Urinary bladder (tissue), 4 donors: Measurements from ENCODE around the gene PSMA5. TPM values are rescaled to one million over a fixed set of nuclear protein-coding genes. Genes with fewer than 3 reads are reported as not detected.
"Not testable (repeated sequence)": the region's sequence is repeated elsewhere in the genome, so short reads cannot be mapped to it uniquely, and the experiment has no call there.

Experiments
- DNase-seq: peaks from one replicate; pipeline ENCODE4 v3.0.0-alpha.2; 2015; ENCODE audit errors: extremely low spot score
- H3K27ac ChIP-seq: one replicate; pipeline ENCODE4 v1.5.1; 2013; ENCODE audit warnings: low read depth, mild to moderate bottlenecking, moderate library complexity
- H3K36me3 ChIP-seq: one replicate; pipeline ENCODE4 v1.6.1; 2013; ENCODE audit warnings: mild to moderate bottlenecking, moderate library complexity; ENCODE audit not compliant: insufficient read depth
- H3K4me1 ChIP-seq: one replicate; pipeline ENCODE4 v1.6.1; 2013; ENCODE audit warnings: mild to moderate bottlenecking, moderate library complexity; ENCODE audit not compliant: insufficient read depth
- H3K4me3 ChIP-seq: one replicate; pipeline ENCODE4 v1.5.1; 2013; ENCODE audit warnings: low read depth, low read length
- WGBS: extraction: QIAGEN DNeasy Blood & Tissue Kit; methylation state at CpG from one replicate; pipeline ENCODE4 v1.1.7; 2013; 5-methylcytosine and 5-hydroxymethylcytosine counted together
- polyA plus RNA-seq: library from polyadenylated mRNA; stranded (reverse); fragments of 200-250 nt; gene quantifications from one replicate; pipeline ENCODE4 v1.2.3, GENCODE V29; 2013
- total RNA-seq: library from RNA; depleted of rRNA; stranded (reverse); fragments of >200 nt; gene quantifications from one replicate; pipeline ENCODE4 v1.2.3, GENCODE V29; 2014
- donor health status: healthy with polysubstance abuse.
- donor health status: healthy.

The PSMA5 gene
- total and polyA plus RNA-seq, 2 donors = 35.5 to 53.5 TPM

DNA sequence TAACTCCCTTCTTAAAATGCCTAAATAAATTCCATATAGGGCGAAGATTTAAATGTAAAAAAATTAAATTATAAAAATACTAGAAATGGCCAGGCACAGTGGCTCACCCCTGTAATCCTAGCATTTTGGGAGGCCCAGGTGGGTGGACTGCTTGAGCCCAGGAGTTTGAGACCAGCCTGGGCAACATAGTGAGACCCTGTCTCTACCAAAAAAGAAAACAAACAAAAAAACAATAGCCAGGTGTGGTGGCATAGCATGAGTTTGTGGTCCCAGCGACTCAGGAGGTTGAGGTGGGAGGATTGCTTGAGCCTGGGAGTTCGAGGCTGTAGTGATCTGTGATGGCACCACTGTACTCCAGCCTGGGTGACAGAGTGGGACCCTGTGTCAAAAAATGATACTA, 46.3 kb downstream of the PSMA5 start:
- 96% methylated on average over 3 of the region's 3 CpGs for WGBS
- DNase-seq = no peak
- Histone ChIP-seq H3K4me3 (no peak overlapping the region), H3K36me3 (no peaks in the 10 kb centered on the region), H3K4me1 (no peaks in the 10 kb centered on the region), H3K27ac (no peak overlapping the region)

DNA sequence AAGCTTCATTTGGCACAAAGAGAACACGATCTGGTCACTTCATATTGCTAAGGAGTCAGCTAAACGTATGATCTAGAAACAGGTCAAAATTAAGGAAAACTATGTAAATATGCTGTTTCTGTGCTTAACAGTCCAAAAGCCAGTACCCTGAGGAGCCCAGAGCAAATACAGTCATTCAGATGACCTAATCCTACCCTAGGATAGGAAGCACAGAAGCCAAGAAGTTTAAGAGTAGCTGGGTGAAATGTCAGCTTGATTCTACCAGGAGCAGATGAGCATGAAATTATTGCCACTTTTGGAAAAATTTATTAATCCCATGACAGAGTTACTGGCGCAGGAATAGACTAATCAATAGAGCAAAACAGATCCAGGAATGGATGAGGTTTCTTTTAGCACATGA, 46.8 kb downstream of the PSMA5 start:
- Histone ChIP-seq H3K27ac (no peak overlapping the region), H3K4me3 (no peak overlapping the region), H3K36me3 (no peaks in the 10 kb centered on the region), H3K4me1 (no peaks in the 10 kb centered on the region)
- 86% methylated on average over 3 of the region's 3 CpGs for WGBS
- DNase-seq = no peak

DNA sequence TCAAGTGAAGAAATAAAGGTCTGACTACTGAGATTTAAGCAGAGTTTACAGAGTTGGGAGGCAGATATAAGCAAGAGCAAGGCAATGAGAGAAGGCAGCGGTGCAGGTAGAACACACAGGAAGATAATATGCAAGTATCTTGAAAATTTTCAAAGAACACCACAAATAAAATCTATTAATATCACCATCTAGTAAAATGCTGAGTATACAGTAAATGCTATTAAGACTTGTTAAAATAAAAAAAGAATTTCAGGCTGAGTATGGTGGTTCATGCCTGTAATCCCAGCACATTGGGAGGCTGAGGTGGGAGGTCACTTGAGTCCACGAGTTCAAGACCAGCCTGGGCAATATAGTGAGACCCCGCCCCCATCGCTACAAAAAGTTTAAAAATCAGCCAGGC, 48.5 kb downstream of the PSMA5 start:
- WGBS = 97% methylated on average over 4 of the region's 4 CpGs
- no peaks in the 10 kb centered on the region for H3K4me1 ChIP-seq
- no peak overlapping the region for H3K27ac ChIP-seq
- no peak overlapping the region for H3K4me3 ChIP-seq
- no peak for DNase-seq
- no peaks in the 10 kb centered on the region for H3K36me3 ChIP-seq

DNA sequence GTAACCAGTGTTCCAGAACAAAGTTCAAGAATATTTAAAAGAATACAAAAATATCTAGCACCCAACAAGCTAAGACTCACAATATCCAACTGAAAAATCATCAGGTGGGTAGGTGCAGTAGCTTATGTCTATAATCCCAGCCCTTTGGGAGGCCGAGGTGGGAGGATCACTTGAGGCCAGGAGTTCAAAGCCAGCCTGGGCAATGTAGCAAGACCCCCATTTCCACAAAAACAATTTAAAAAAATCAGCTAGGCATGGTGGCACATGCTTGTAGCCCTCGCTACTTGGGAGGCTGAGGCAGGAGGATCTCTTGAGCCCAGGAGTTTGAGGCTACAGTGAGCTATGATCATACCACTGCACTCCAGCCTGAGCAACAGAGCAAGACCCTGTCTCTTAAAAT, 52.6 kb downstream of the PSMA5 start:
- DNase-seq, H3K36me3 ChIP-seq, H3K4me3 ChIP-seq, H3K27ac ChIP-seq, H3K4me1 ChIP-seq: not testable (repeated sequence)
- WGBS = 92% methylated on average over 2 of the region's 2 CpGs

DNA sequence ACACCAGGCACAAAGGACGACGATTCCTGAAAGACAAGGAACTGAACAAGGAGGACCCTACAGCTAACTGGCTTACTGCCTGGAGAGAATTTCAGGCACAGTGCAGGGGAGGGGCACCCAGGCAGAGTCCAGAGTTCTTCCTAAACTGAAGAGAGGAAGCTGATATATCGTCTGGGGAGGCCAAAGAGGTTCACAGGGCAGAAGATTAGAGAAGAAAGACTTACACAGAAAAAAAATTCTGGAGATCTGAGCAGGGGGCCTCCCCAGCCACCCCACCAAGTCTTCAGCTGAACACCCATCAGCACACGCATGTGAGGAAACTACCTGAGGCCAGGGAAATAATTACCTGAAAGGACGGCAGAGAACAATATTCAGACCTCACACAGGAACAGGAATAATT, 53.1 kb downstream of the PSMA5 start:
- no peak for DNase-seq
- H3K27ac ChIP-seq = no peak overlapping the region
- no peaks in the 10 kb centered on the region for H3K4me1 ChIP-seq
- H3K4me3 ChIP-seq = no peak overlapping the region
- no peaks in the 10 kb centered on the region for H3K36me3 ChIP-seq
- 52% methylated on average over 5 of the region's 5 CpGs for WGBS

DNA sequence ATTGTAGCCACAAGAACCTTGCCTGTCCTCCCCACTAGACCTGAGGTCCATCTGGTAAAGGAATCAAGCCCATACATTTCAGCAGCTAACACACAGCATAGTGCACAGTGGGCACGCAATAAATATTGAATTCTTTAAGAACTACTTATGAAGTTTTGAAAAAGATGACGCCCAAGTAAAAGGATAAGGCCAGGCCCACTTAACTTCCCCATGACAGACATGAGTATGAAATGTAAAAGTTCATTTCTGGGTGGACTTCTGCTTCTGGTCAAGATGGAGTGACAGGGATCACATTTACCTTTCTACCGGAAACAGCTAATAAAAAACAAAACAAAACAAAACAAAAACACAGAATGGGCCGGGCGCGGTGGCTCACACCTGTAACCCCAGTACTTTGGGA, 54.0 kb downstream of the PSMA5 start:
- no peak overlapping the region for H3K4me3 ChIP-seq
- no peak for DNase-seq
- no peak overlapping the region for H3K27ac ChIP-seq
- no peaks in the 10 kb centered on the region for H3K36me3 ChIP-seq
- 93% methylated on average over 6 of the region's 6 CpGs for WGBS
- no peaks in the 10 kb centered on the region for H3K4me1 ChIP-seq

DNA sequence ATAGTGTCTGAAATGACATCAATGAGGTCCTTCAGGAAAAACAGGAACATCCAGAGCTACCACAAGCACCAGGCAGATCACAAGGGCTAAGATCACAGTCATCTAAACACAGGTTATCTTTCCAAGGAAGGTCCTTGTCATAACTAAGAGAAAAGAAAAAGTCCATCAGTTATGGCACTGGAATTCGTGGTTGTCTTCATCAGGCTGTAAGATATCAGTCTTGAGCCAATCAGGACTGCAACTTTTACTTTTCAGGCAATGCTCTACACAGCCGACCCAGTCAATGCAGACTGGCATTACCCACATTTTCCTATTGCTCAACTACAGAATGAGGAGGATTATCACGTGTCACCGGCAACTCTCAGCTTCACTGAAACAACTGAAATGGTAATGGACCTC, 54.9 kb downstream of the PSMA5 start:
- no peak overlapping the region for H3K4me3 ChIP-seq

DNA sequence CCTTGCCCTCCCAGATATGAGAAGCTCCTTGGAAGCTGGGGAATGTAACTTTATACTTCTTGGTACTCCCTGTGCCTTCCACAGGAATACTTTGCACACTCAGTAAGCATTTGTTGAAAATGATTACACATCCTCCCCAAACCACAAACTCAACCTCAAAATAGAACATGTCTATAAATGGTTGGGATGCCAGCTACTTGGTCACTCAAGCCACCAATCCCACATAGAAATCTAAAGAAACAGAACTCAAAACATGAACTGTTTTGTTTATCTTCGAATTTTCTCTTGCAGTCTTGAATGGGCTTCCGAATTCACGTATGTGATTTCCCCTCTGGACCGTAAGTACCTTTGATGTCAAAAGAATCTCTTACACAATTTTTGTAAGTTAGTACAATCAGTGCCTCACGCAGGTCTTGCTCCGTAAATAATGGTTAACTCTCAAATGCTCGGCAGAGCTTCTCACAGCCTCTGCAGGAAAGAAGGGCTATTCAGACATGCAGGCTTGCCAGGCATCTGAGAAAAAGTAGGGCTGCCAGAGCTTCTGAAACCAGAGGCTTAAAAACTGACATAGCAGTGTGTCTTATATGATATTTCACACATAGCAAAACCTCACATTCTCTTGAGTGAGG, 55.4 kb downstream of the PSMA5 start:
- Histone ChIP-seq H3K4me1 (no peaks in the 10 kb centered on the region), H3K27ac (peak overlapping the region; percentile 53), H3K4me3 (no peak overlapping the region), H3K36me3 (no peaks in the 10 kb centered on the region)
- DNase-seq = no peak
- WGBS = 20% methylated on average over 7 of the region's 7 CpGs

More for the DNA sequence above, 54.9 kb downstream of the PSMA5 start:
- Histone ChIP-seq H3K4me1 (no peaks in the 10 kb centered on the region), H3K36me3 (no peaks in the 10 kb centered on the region), H3K27ac (no peak overlapping the region)
- 30% methylated on average over 4 of the region's 4 CpGs for WGBS
- DNase-seq = no peak

DNA sequence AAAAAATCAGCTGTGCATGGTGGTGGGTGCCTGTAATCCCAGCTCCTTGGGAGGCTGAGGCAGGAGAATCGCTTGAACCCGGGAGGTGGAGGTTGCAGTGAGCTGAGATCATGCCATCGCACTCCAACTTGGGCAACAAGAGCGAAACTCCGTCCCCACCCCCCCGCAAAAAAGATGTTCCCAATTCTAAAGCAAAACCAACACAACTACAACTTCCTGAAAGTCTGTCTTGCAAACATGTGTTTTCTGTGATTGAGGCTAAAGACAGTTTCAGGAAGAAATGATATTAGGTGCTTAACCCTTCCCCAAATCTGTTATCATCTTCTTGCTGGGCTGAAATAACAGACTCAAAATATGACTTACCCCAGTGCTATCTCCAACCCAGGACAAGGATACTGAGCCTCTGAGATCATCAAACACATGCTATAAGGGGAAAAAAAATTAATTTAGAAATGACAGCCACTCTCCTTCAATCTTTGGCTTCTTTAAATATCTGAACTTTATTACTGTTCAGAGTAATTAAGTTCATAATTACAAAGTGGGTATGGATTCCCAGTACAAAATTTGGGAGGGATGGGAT, 57.0 kb downstream of the PSMA5 start:
- Histone ChIP-seq H3K27ac (no peak overlapping the region), H3K36me3 (no peaks in the 10 kb centered on the region), H3K4me3 (no peak overlapping the region), H3K4me1 (no peaks in the 10 kb centered on the region)
- WGBS = 92% methylated on average over 6 of the region's 6 CpGs
- no peak for DNase-seq

DNA sequence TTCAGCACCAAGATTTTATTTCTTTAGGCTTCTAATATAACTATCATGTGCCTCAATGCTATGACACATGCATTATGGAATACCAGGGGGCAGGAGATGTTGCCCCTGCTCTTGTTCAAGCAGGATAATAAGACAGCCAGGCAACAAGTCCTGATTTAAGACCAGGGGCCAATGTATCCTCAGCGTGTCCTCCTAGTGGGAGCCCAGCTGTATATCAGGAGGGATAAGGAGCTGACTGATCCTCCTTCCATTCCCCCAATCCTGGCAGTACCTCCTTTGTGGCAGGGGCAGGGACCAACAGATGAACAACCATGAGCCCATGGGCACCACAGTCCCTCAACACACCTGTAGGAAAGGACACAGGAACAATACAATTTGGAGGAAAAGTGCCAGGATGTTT, 57.8 kb downstream of the PSMA5 start:
- no peaks in the 10 kb centered on the region for H3K4me1 ChIP-seq
- no peak overlapping the region for H3K4me3 ChIP-seq
- 84% methylated on average over 1 of the region's 1 CpG for whole genome bisulfite sequencing
- no peaks in the 10 kb centered on the region for H3K36me3 ChIP-seq
- no peak for DNase-seq
- no peak overlapping the region for H3K27ac ChIP-seq

DNA sequence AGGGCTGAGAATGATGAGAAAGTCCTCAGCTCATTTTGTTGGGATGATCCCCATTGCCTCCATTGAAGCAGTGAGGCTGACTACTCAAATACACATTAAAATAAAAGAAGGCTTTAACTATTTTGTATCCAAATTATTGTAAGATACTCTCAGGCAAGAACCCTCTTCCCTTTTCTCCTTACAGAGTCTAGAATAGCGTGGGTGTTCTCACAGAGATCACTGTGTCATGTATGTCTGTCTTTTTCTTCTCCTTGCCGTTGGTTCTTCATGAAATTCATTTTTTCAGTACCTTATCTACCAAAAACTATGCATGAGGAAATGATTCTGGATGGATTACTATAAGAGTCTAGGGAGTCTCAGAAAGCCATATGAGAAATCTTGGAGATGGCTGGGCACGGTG, 58.6 kb downstream of the PSMA5 start:
- Histone ChIP-seq H3K27ac (no peak overlapping the region), H3K4me3 (no peak overlapping the region), H3K36me3 (no peaks in the 10 kb centered on the region), H3K4me1 (no peaks in the 10 kb centered on the region)
- WGBS = 95% methylated on average over 3 of the region's 3 CpGs
- no peak for DNase-seq

DNA sequence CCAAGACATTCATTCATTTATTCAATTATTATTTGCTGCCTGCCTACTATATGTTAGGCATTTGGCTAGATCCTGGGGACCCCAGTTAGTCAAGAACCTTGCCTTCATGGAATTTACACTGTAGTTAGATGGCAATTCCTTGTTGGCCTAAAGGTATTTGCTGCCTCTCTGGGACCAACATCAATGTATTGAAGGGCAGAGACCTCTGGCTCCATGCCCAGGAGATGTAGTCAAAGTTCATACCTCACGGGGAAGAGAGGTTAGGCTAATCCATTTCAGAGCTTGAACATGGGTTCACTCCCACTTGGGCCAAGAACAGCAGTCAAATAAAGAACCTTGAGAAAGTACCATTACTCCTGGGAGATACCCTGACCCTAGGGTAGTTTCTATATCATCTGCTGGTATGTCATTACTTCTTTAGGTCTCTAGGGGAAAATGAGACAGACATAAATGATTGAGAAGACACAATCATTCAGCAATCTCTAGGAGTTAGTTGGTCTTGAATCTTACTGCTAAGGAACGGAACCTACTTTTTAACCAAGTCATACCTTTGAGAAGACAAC, 60.5 kb downstream of the PSMA5 start:
- H3K4me3 ChIP-seq = no peak overlapping the region
- H3K36me3 ChIP-seq = no peaks in the 10 kb centered on the region
- no peaks in the 10 kb centered on the region for H3K4me1 ChIP-seq
- DNase-seq = no peak
- H3K27ac ChIP-seq = no peak overlapping the region
- 88% methylated on average over 2 of the region's 2 CpGs for WGBS

DNA sequence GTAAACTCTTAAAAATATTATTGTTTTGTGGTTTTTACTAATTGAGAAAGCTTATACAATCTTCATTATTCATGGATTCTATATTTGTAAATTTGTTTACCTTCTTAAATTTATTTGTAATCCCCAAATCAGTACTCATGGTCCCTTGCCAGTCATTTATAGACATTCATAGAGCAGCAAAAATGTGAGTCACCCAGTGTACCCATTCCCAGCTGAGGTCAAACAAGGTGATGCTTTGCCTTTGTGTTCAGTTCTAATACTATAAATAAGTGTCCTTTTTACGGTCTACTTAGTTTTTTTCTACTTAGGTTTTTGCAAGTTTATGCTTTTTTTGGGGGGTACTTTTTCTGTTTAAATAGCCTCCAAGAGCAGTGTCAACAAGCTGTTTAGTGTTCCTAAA, 64.6 kb downstream of the PSMA5 start:
- DNase-seq = no peak
- WGBS = 19% methylated on average over 1 of the region's 1 CpG
- H3K27ac ChIP-seq = no peak overlapping the region
- H3K4me1 ChIP-seq = no peaks in the 10 kb centered on the region
- H3K36me3 ChIP-seq = no peaks in the 10 kb centered on the region
- H3K4me3 ChIP-seq = no peak overlapping the region

DNA sequence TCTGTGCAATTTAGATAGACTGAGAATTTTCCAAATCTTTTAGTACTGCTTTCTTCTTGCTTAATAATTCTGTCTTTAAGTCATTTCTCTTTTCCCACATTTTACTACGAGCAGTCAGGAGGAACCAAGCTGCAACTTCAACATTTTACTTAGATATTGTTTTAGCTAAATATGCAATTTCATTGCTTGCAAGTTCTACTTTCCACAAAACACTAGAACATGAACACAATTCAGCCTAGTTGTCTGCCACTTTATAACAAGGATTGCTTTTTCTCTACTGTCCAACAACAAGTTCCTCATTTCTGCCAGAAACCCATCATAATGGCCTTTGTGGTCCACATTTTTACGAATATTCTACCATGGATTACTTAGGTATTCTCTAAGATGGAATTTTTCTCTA, 65.2 kb downstream of the PSMA5 start:
- no peaks in the 10 kb centered on the region for H3K4me1 ChIP-seq
- no peak overlapping the region for H3K27ac ChIP-seq
- no peaks in the 10 kb centered on the region for H3K36me3 ChIP-seq
- 83% methylated on average over 2 of the region's 2 CpGs for WGBS
- no peak overlapping the region for H3K4me3 ChIP-seq
- DNase-seq = no peak
